Spleen (tissue), 7 donors: ENCODE results near the gene RPP25L.

ENCODE experiments used
- CTCF ChIP-seq, 11 experiments: fragments of 200-600 bp in 7 of 11; fragments of 450-650 bp in 4 of 11; sonication (generic) in 4 of 11; IDR thresholded peaks in 8 of 11; conservative IDR thresholded peaks in 3 of 11; 1 replicate in 7 of 11; 2 replicates in 4 of 11; pipeline versions ENCODE4 v1.4.0 to v1.8.0; 2016 to 2021; ENCODE audit warnings: antibody characterized with exemption in 11 of 11, inconsistent platforms in 4 of 11, mild to moderate bottlenecking in 1 of 11
- POLR2A ChIP-seq, 3 donors: fragments of 450-650 bp; IDR thresholded peaks; one replicate each; pipeline ENCODE4 v1.5.1; 2017; ENCODE audit warnings: antibody characterized with exemption in 3 of 3, mild to moderate bottlenecking in 1 of 3
- POLR2AphosphoS5 ChIP-seq, 3 donors: sonication (generic); formaldehyde crosslinking; IDR thresholded peaks; one replicate each; pipeline ENCODE4 v1.5.1; 2017; ENCODE audit warnings: antibody characterized with exemption in 3 of 3
- donor health status: DM: no; HTN: no; CAD: no; lungs with moderate emphysema.
- donor health status: DM: no; HTN: no; CAD: no.
- donor health status: DM: no; HTN: no; CAD: no.

GRCh38 chr9:34591917-34592866 lies 19.7 kb downstream of the RPP25L start:
- TF ChIP-seq POLR2A (IDR thresholded peaks at IDR 0.05): no peak
- peak in 7 of 11 experiments; percentile 6 to 68 (median 30) for TF ChIP-seq CTCF (IDR thresholded peaks at IDR 0.05 in 8 of 11, conservative IDR thresholded peaks at IDR 0.05 in 3 of 11)
- no peak for TF ChIP-seq POLR2AphosphoS5 (IDR thresholded peaks at IDR 0.05)
